ENCODE data around the gene PDE3A. TPM values are rescaled to one million over a fixed set of nuclear protein-coding genes. Genes with fewer than 3 reads are reported as not detected.
"Not testable (repeated sequence)": the region's sequence is repeated elsewhere in the genome, so short reads cannot be mapped to it uniquely, and the experiment has no call there.

PDE3A gene
- total RNA-seq, 1 donor = 14.8 TPM

- Histone ChIP-seq H3K4me2 (ENCODE audit: insufficient read depth, low read length) (no peak overlapping the region), H3K27ac (ENCODE audit: low read depth, low read length) (peak overlapping the region; percentile 94), H2AFZ (ENCODE audit: low read length) (peak overlapping the region; percentile 16), H3K27me3 (ENCODE audit: insufficient read depth, low read length) (no peaks in the 10 kb centered on the region), H3K4me1 (ENCODE audit: insufficient read depth, low read length) (peaks cover 26% of the 10 kb centered on the region), H3K79me2 (ENCODE audit: insufficient read depth, low read length) (peaks cover 14% of the 10 kb centered on the region), H3K36me3 (ENCODE audit: insufficient read depth, low read length) (no peaks in the 10 kb centered on the region), H3K4me3 (ENCODE audit: insufficient read depth, low read length) (no peak overlapping the region), H4K20me1 (ENCODE audit: insufficient read depth, low read length) (no peaks in the 10 kb centered on the region), H3K9me3 (ENCODE audit: low read depth, low read length) (no peaks in the 10 kb centered on the region)
- peak; percentile 59 for TF ChIP-seq CTCF (IDR thresholded peaks at IDR 0.05; ENCODE audit: extremely low read depth, low read depth, low read length)
- DNase-seq (ENCODE audit: insufficient read length, low spot score, missing footprints) = no peak
Observed at GRCh38 chr12:20601668-20602280, 233.4 kb downstream of the PDE3A start.

- no peak overlapping the region for H3K4me3 ChIP-seq (ENCODE audit: insufficient read depth, low read length)
- TF ChIP-seq CTCF (IDR thresholded peaks at IDR 0.05; ENCODE audit: extremely low read depth, low read depth, low read length) = no peak
- peak; percentile 72 for DNase-seq (ENCODE audit: insufficient read length, low spot score, missing footprints)
- H3K9me3 ChIP-seq (ENCODE audit: low read depth, low read length) = no peaks in the 10 kb centered on the region
- H3K79me2 ChIP-seq (ENCODE audit: insufficient read depth, low read length) = peaks cover 14% of the 10 kb centered on the region
- peak overlapping the region; percentile 18 for H3K4me2 ChIP-seq (ENCODE audit: insufficient read depth, low read length)
- H4K20me1 ChIP-seq (ENCODE audit: insufficient read depth, low read length) = no peaks in the 10 kb centered on the region
- no peaks in the 10 kb centered on the region for H3K27me3 ChIP-seq (ENCODE audit: insufficient read depth, low read length)
- H3K4me1 ChIP-seq (ENCODE audit: insufficient read depth, low read length) = peaks cover 26% of the 10 kb centered on the region
- H3K36me3 ChIP-seq (ENCODE audit: insufficient read depth, low read length) = no peaks in the 10 kb centered on the region
- no peak overlapping the region for H2AFZ ChIP-seq (ENCODE audit: low read length)
- H3K27ac ChIP-seq (ENCODE audit: low read depth, low read length) = peak overlapping the region; percentile 94
Observed at GRCh38 chr12:20602641-20603391, 234.5 kb downstream of the PDE3A start.

GRCh38 chr12:20604408-20605067, 236.2 kb downstream of the PDE3A start:
- H3K79me2 ChIP-seq (ENCODE audit: insufficient read depth, low read length) = peaks cover 9% of the 10 kb centered on the region
- TF ChIP-seq CTCF (IDR thresholded peaks at IDR 0.05; ENCODE audit: extremely low read depth, low read depth, low read length) = no peak
- DNase-seq (ENCODE audit: insufficient read length, low spot score, missing footprints) = no peak
- H2AFZ ChIP-seq (ENCODE audit: low read length) = no peak overlapping the region
- H3K27ac ChIP-seq (ENCODE audit: low read depth, low read length) = no peak overlapping the region
- H3K27me3 ChIP-seq (ENCODE audit: insufficient read depth, low read length) = no peaks in the 10 kb centered on the region
- no peak overlapping the region for H3K4me2 ChIP-seq (ENCODE audit: insufficient read depth, low read length)
- H3K9me3 ChIP-seq (ENCODE audit: low read depth, low read length) = no peaks in the 10 kb centered on the region
- H3K36me3 ChIP-seq (ENCODE audit: insufficient read depth, low read length) = no peaks in the 10 kb centered on the region
- H4K20me1 ChIP-seq (ENCODE audit: insufficient read depth, low read length) = no peaks in the 10 kb centered on the region
- no peak overlapping the region for H3K4me3 ChIP-seq (ENCODE audit: insufficient read depth, low read length)
- H3K4me1 ChIP-seq (ENCODE audit: insufficient read depth, low read length) = peaks cover 23% of the 10 kb centered on the region

GRCh38 chr12:20615020-20615419, 246.7 kb downstream of the PDE3A start:
- not testable (repeated sequence) for H3K4me3 ChIP-seq (ENCODE audit: insufficient read depth, low read length); H3K9me3 ChIP-seq (ENCODE audit: low read depth, low read length); H3K4me1 ChIP-seq (ENCODE audit: insufficient read depth, low read length); H3K27me3 ChIP-seq (ENCODE audit: insufficient read depth, low read length); H4K20me1 ChIP-seq (ENCODE audit: insufficient read depth, low read length); H3K79me2 ChIP-seq (ENCODE audit: insufficient read depth, low read length); H3K36me3 ChIP-seq (ENCODE audit: insufficient read depth, low read length); H3K4me2 ChIP-seq (ENCODE audit: insufficient read depth, low read length); H2AFZ ChIP-seq (ENCODE audit: low read length); DNase-seq (ENCODE audit: insufficient read length, low spot score, missing footprints); H3K27ac ChIP-seq (ENCODE audit: low read depth, low read length)

All from osteoblast (primary cell).